Suprapubic skin (tissue), 3 donors: Measurements from ENCODE around the gene CERS4.

ENCODE experiments used
- CTCF ChIP-seq, 2 donors: fragments of 200-600 bp in 1 of 2; fragments of 450-650 bp in 1 of 2; sonication (generic) in 1 of 2; IDR thresholded peaks; one replicate each; pipeline ENCODE4 v1.5.1; 2016 to 2019; ENCODE audit warnings: antibody characterized with exemption in 2 of 2, mild to moderate bottlenecking in 1 of 2, moderate library complexity in 1 of 2
- POLR2AphosphoS5 ChIP-seq, 3 donors: sonication (generic); formaldehyde crosslinking; IDR thresholded peaks; one replicate each; pipeline ENCODE4 v1.6.1; 2017; ENCODE audit warnings: antibody characterized with exemption in 3 of 3

- TF ChIP-seq CTCF (IDR thresholded peaks at IDR 0.05) (no peak), POLR2AphosphoS5 (IDR thresholded peaks at IDR 0.05) (no peak)
Measured at GRCh38 chr19:8231073-8231604, 22.0 kb downstream of the CERS4 start.
